Measurements from ENCODE around the gene PLIN1. TPM values are rescaled to one million over a fixed set of nuclear protein-coding genes. Genes with fewer than 3 reads are reported as not detected.

PLIN1 gene
- total and polyA plus RNA-seq, 2 experiments from 2014 or later: 6.3 to 6.8 TPM

- H3K4me2 ChIP-seq: no peak overlapping the region
- H3K36me3 ChIP-seq (replicated peaks; ENCODE audit: insufficient read depth, low read depth): no peaks in the 10 kb centered on the region
- H3K9me3 ChIP-seq (ENCODE audit: low read depth): no peaks in the 10 kb centered on the region
- no peak overlapping the region for H3K4me3 ChIP-seq
- H3K4me1 ChIP-seq (ENCODE audit: insufficient read depth): no peaks in the 10 kb centered on the region
- no peaks in the 10 kb centered on the region for H3K79me2 ChIP-seq
- no peak overlapping the region for H2AFZ ChIP-seq
- H3K27me3 ChIP-seq: no peaks in the 10 kb centered on the region
- no peak for DNase-seq (ENCODE audit: low spot score)
- 85% methylated on average over 1 of the region's 1 CpG for WGBS (ENCODE audit: low lambda C conversion rate, missing lambda C conversion rate)
- TF ChIP-seq CTCF (IDR thresholded peaks at IDR 0.05; ENCODE audit: poor library complexity) (no peak), EZH2 (IDR thresholded peaks at IDR 0.05; ENCODE audit: borderline replicate concordance) (no peak), EZH2phosphoT487 (IDR thresholded peaks at IDR 0.05; ENCODE audit: low read depth, severe bottlenecking, unreplicated experiment) (no peak)
- H4K20me1 ChIP-seq (ENCODE audit: insufficient read depth, poor library complexity, severe bottlenecking): no peaks in the 10 kb centered on the region
- H3K9me2 ChIP-seq (replicated peaks; ENCODE audit: insufficient read depth): no peaks in the 10 kb centered on the region
- no peak overlapping the region for H3K27ac ChIP-seq
Measured at GRCh38 chr15:89623165-89623564, 56.0 kb downstream of the PLIN1 start.

- no peaks in the 10 kb centered on the region for H3K79me2 ChIP-seq
- H2AFZ ChIP-seq: no peak overlapping the region
- no peaks in the 10 kb centered on the region for H3K27me3 ChIP-seq
- TF ChIP-seq CTCF (IDR thresholded peaks at IDR 0.05; ENCODE audit: poor library complexity) (no peak), EZH2 (IDR thresholded peaks at IDR 0.05; ENCODE audit: borderline replicate concordance) (no peak), EZH2phosphoT487 (IDR thresholded peaks at IDR 0.05; ENCODE audit: low read depth, severe bottlenecking, unreplicated experiment) (no peak)
- no peaks in the 10 kb centered on the region for H3K4me1 ChIP-seq (ENCODE audit: insufficient read depth)
- H3K4me3 ChIP-seq: no peak overlapping the region
- H3K9me2 ChIP-seq (replicated peaks; ENCODE audit: insufficient read depth): no peaks in the 10 kb centered on the region
- H3K27ac ChIP-seq: no peak overlapping the region
- H3K4me2 ChIP-seq: no peak overlapping the region
- DNase-seq (ENCODE audit: low spot score): no peak
- 76% methylated on average over 4 of the region's 4 CpGs for WGBS (ENCODE audit: low lambda C conversion rate, missing lambda C conversion rate)
- no peaks in the 10 kb centered on the region for H4K20me1 ChIP-seq (ENCODE audit: insufficient read depth, poor library complexity, severe bottlenecking)
- no peaks in the 10 kb centered on the region for H3K9me3 ChIP-seq (ENCODE audit: low read depth)
- H3K36me3 ChIP-seq (replicated peaks; ENCODE audit: insufficient read depth, low read depth): no peaks in the 10 kb centered on the region
Measured at GRCh38 chr15:89621547-89621946, 57.6 kb downstream of the PLIN1 start.

- Histone ChIP-seq H3K4me1 (ENCODE audit: insufficient read depth) (no peaks in the 10 kb centered on the region), H2AFZ (no peak overlapping the region), H3K4me2 (no peak overlapping the region), H3K27ac (no peak overlapping the region), H3K27me3 (no peaks in the 10 kb centered on the region), H3K36me3 (replicated peaks; ENCODE audit: insufficient read depth, low read depth) (no peaks in the 10 kb centered on the region), H3K9me2 (replicated peaks; ENCODE audit: insufficient read depth) (no peaks in the 10 kb centered on the region), H3K4me3 (no peak overlapping the region), H3K9me3 (ENCODE audit: low read depth) (peaks cover 10% of the 10 kb centered on the region), H4K20me1 (ENCODE audit: insufficient read depth, poor library complexity, severe bottlenecking) (no peaks in the 10 kb centered on the region), H3K79me2 (no peaks in the 10 kb centered on the region)
- no peak for DNase-seq (ENCODE audit: low spot score)
- TF ChIP-seq EZH2 (IDR thresholded peaks at IDR 0.05; ENCODE audit: borderline replicate concordance) (no peak), EZH2phosphoT487 (IDR thresholded peaks at IDR 0.05; ENCODE audit: low read depth, severe bottlenecking, unreplicated experiment) (no peak), CTCF (IDR thresholded peaks at IDR 0.05; ENCODE audit: poor library complexity) (no peak)
- 92% methylated on average over 4 of the region's 4 CpGs for WGBS (ENCODE audit: low lambda C conversion rate, missing lambda C conversion rate)
Measured at GRCh38 chr15:89616228-89616627, 62.9 kb downstream of the PLIN1 start.

- Histone ChIP-seq H3K9me2 (replicated peaks; ENCODE audit: insufficient read depth) (no peaks in the 10 kb centered on the region), H3K27me3 (no peaks in the 10 kb centered on the region), H3K79me2 (no peaks in the 10 kb centered on the region), H3K4me1 (ENCODE audit: insufficient read depth) (no peaks in the 10 kb centered on the region), H3K9me3 (ENCODE audit: low read depth) (peaks cover 10% of the 10 kb centered on the region), H3K4me2 (no peak overlapping the region), H2AFZ (no peak overlapping the region), H3K36me3 (replicated peaks; ENCODE audit: insufficient read depth, low read depth) (no peaks in the 10 kb centered on the region), H3K27ac (no peak overlapping the region), H4K20me1 (ENCODE audit: insufficient read depth, poor library complexity, severe bottlenecking) (no peaks in the 10 kb centered on the region), H3K4me3 (no peak overlapping the region)
- 82% methylated on average over 1 of the region's 1 CpG for WGBS (ENCODE audit: low lambda C conversion rate, missing lambda C conversion rate)
- TF ChIP-seq EZH2 (IDR thresholded peaks at IDR 0.05; ENCODE audit: borderline replicate concordance): no peak
- no peak for TF ChIP-seq EZH2phosphoT487 (IDR thresholded peaks at IDR 0.05; ENCODE audit: low read depth, severe bottlenecking, unreplicated experiment)
- TF ChIP-seq CTCF (IDR thresholded peaks at IDR 0.05; ENCODE audit: poor library complexity): no peak
- no peak for DNase-seq (ENCODE audit: low spot score)
Measured at GRCh38 chr15:89615135-89615534, 64.0 kb downstream of the PLIN1 start.
